T-cell (primary cell): ENCODE data around the gene ALDH5A1. TPM values are rescaled to one million over a fixed set of nuclear protein-coding genes. Genes with fewer than 3 reads are reported as not detected.
A peak's percentile ranks its signal among the peaks of the same experiment; 100 is the strongest.

Source experiments
- ATAC-seq, 4 experiments: fragments of 200-7000 bp in 3 of 4; fragments of 150-1000 bp in 1 of 4; cut with Tn5 transposase; replicated peaks in 1 of 4; 1 replicate in 3 of 4; 2 replicates in 1 of 4; pipeline ENCODE4 v1.10.0; 2021; ENCODE audit warnings: moderate library complexity in 3 of 4, mild to moderate bottlenecking in 2 of 4, moderate number of reproducible peaks in 1 of 4
- CTCF ChIA-PET, 2 donors: fragments of 300-600 bp; sonication (Branson Sonifier 250); formaldehyde crosslinking; loops; one replicate each; lab custom pipeline; 2022; ENCODE audit warnings: antibody characterized with exemption in 2 of 2; lab: Charles Lee
- POLR2A ChIA-PET, 2 donors: fragments of 300-600 bp; sonication (Branson Sonifier 250); formaldehyde crosslinking; loops; one replicate each; lab custom pipeline; 2022; ENCODE audit warnings: antibody characterized with exemption in 2 of 2; lab: Charles Lee
- DNase-seq, 35 experiments: peaks; one replicate each; pipeline versions ENCODE4 v3.0.0 to v3.0.0-alpha.2; 2013 to 2023
- H3K27ac ChIP-seq: one replicate; pipeline ENCODE4 v1.5.1; 2013; ENCODE audit warnings: low read length
- H3K27me3 ChIP-seq, 2 experiments: replicated peaks in 1 of 2; 1 replicate in 1 of 2; 2 replicates in 1 of 2; pipeline versions ENCODE4 v1.6.1 to v1.7.0; 2013; ENCODE audit warnings: low read length in 1 of 2, mixed read lengths in 1 of 2; ENCODE audit not compliant: control insufficient read depth in 2 of 2, insufficient read depth in 2 of 2; ENCODE audit errors: extremely low read depth in 1 of 2
- H3K36me3 ChIP-seq, 2 donors: 1 replicate in 1 of 2; 2 replicates in 1 of 2; pipeline versions ENCODE4 v1.6.1 to v1.7.0; 2013; ENCODE audit warnings: low read length in 1 of 2; ENCODE audit not compliant: control insufficient read depth in 2 of 2, insufficient read depth in 1 of 2; ENCODE audit errors: extremely low read depth in 1 of 2
- H3K4me1 ChIP-seq, 2 experiments: 1 replicate in 1 of 2; 2 replicates in 1 of 2; pipeline versions ENCODE4 v1.6.1 to v1.7.0; 2013; ENCODE audit warnings: low read length in 2 of 2, mixed read lengths in 1 of 2; ENCODE audit not compliant: insufficient read depth in 2 of 2, control insufficient read depth in 1 of 2; ENCODE audit errors: extremely low read depth in 1 of 2
- H3K4me3 ChIP-seq, 2 donors: 1 replicate in 1 of 2; 2 replicates in 1 of 2; pipeline versions ENCODE4 v1.5.1 to v1.7.0; 2013; ENCODE audit warnings: mild to moderate bottlenecking in 2 of 2, low read length in 1 of 2, moderate library complexity in 1 of 2; ENCODE audit not compliant: control insufficient read depth in 1 of 2; ENCODE audit errors: extremely low read depth in 1 of 2
- H3K9me3 ChIP-seq: 2 replicates; pipeline ENCODE4 v1.7.0; 2013
- H3K27ac Mint-ChIP-seq, 2 donors: one replicate each; pipeline ENCODE4 v1.8.0; 2020 to 2021; ENCODE audit warnings: mild to moderate bottlenecking in 2 of 2, mixed read lengths in 2 of 2
- H3K27me3 Mint-ChIP-seq, 2 donors: one replicate each; pipeline ENCODE4 v1.8.0; 2021 to 2022; ENCODE audit warnings: mixed read lengths in 2 of 2
- H3K36me3 Mint-ChIP-seq: one replicate; pipeline ENCODE4 v1.8.0; 2021; ENCODE audit warnings: mixed read lengths
- H3K4me1 Mint-ChIP-seq, 3 donors: one replicate each; pipeline ENCODE4 v1.8.0; 2020 to 2022; ENCODE audit warnings: mixed read lengths in 3 of 3, mild to moderate bottlenecking in 1 of 3
- H3K4me3 Mint-ChIP-seq, 3 donors: one replicate each; pipeline ENCODE4 v1.8.0; 2020 to 2022; ENCODE audit warnings: mild to moderate bottlenecking in 3 of 3, mixed read lengths in 3 of 3, moderate library complexity in 3 of 3
- H3K9me3 Mint-ChIP-seq, 3 donors: one replicate each; pipeline ENCODE4 v1.8.0; 2020 to 2022; ENCODE audit warnings: mixed read lengths in 3 of 3
- WGBS: methylation state at CpG from one replicate; pipeline ENCODE4 v1.1.5; 2013; ENCODE audit warnings: missing lambda C conversion rate; ENCODE audit not compliant: insufficient coverage; 5-methylcytosine and 5-hydroxymethylcytosine counted together
- total RNA-seq, 35 experiments: library from RNA in 6 of 35; stranded (reverse) in 6 of 35; fragments of 120-200 nt in 1 of 35; gene quantifications; one replicate each; pipeline versions ENCODE4 v1.2.1 to v1.2.4 and lab custom pipeline; 2013 to 2026

ALDH5A1 gene
- total RNA-seq, 5 donors from 2014 or later (not counting 1 experiment from before 2014, with no cell fraction given) = 4.8 to 15.2 (median 11.7) TPM

GRCh38 chr6:24513602-24514001 is 18.8 kb downstream of the ALDH5A1 start:
- Mint-ChIP-seq H3K4me3 (no peak overlapping the region), H3K4me1 (peaks cover 9 to 14% (median 12%) of the 10 kb centered on the region in 3 donors), H3K36me3 (peaks cover 49% of the 10 kb centered on the region), H3K9me3 (no peaks in the 10 kb centered on the region), H3K27ac (no peak overlapping the region), H3K27me3 (no peaks in the 10 kb centered on the region)
- no peak for ATAC-seq
- ChIA-PET CTCF (interaction anchor here in 1 of 2 donors (1.0 to 1.6 kb wide), 2 partner anchors 10 to 19 kb away, joined by 3 to 5 read pairs; partner anchors contain the start of gene ALDH5A1), POLR2A (no interaction called here)
- H3K27ac ChIP-seq = no peak overlapping the region
- no peaks in the 10 kb centered on the region for H3K27me3 ChIP-seq
- 100% methylated on average over 1 of the region's 4 CpGs for WGBS
- no peaks in the 10 kb centered on the region for H3K4me1 ChIP-seq
- no peak for DNase-seq
- H3K9me3 ChIP-seq = no peaks in the 10 kb centered on the region
- H3K36me3 ChIP-seq = peaks cover 3 to 14% of the 10 kb centered on the region in 2 donors
- no peak overlapping the region for H3K4me3 ChIP-seq

- Mint-ChIP-seq H3K4me1 (peaks cover 0 to 8% (median 1%) of the 10 kb centered on the region in 3 donors), H3K4me3 (no peak overlapping the region), H3K36me3 (peaks cover 24% of the 10 kb centered on the region), H3K27me3 (no peaks in the 10 kb centered on the region), H3K27ac (peak overlapping the region; percentile 24 to 68), H3K9me3 (no peaks in the 10 kb centered on the region)
- H3K27ac ChIP-seq = no peak overlapping the region
- CTCF ChIA-PET = no interaction called here
- no peak overlapping the region for H3K4me3 ChIP-seq
- POLR2A ChIA-PET = no interaction called here
- H3K9me3 ChIP-seq = no peaks in the 10 kb centered on the region
- H3K27me3 ChIP-seq = no peaks in the 10 kb centered on the region
- DNase-seq = no peak
- no peak for ATAC-seq
- peaks cover 3 to 8% of the 10 kb centered on the region in 2 donors for H3K36me3 ChIP-seq
- no peaks in the 10 kb centered on the region for H3K4me1 ChIP-seq
- WGBS = 100% methylated on average over 2 of the region's 4 CpGs
These were observed 23.1 kb downstream of the ALDH5A1 start for GRCh38 chr6:24517659-24518543.

- 61% methylated on average over 4 of the region's 6 CpGs for WGBS
- peaks cover 16% of the 10 kb centered on the region for H3K36me3 Mint-ChIP-seq
- H3K27me3 Mint-ChIP-seq = no peaks in the 10 kb centered on the region
- H3K36me3 ChIP-seq = peaks cover 0 to under 1% of the 10 kb centered on the region in 2 donors
- no peaks in the 10 kb centered on the region for H3K9me3 Mint-ChIP-seq
- H3K4me1 ChIP-seq = no peaks in the 10 kb centered on the region
- DNase-seq = peak in 14 of 35 experiments; percentile 4 to 40 (median 14)
- peaks cover 0 to 10% (median 3%) of the 10 kb centered on the region in 3 donors for H3K4me1 Mint-ChIP-seq
- ChIA-PET POLR2A (no interaction called here), CTCF (interaction anchor here (0.5 to 1.4 kb wide), 4 partner anchors 9 to 90 kb away, joined by 3 to 6 read pairs (median 4); partner anchors contain the start of gene ALDH5A1 (in 2 of the 2))
- peak; percentile 60 to 79 (median 72) for ATAC-seq
- H3K27ac ChIP-seq = no peak overlapping the region
- no peak overlapping the region for H3K4me3 ChIP-seq
- H3K27ac Mint-ChIP-seq = no peak overlapping the region
- H3K27me3 ChIP-seq = no peaks in the 10 kb centered on the region
- no peak overlapping the region for H3K4me3 Mint-ChIP-seq
- no peaks in the 10 kb centered on the region for H3K9me3 ChIP-seq
These were observed 26.3 kb downstream of the ALDH5A1 start for GRCh38 chr6:24520929-24521546.

GRCh38 chr6:24522228-24523176 is 27.7 kb downstream of the ALDH5A1 start:
- H3K27ac ChIP-seq = no peak overlapping the region
- CTCF ChIA-PET = interaction anchor here (0.6 to 1.1 kb wide), 5 partner anchors 8 to 1385 kb away, joined by 3 to 5 read pairs (median 4); no protein-coding TSS in a partner anchor
- WGBS = 88% methylated on average over 10 of the region's 13 CpGs

GRCh38 chr6:24524329-24524728 is 29.6 kb downstream of the ALDH5A1 start:
- Mint-ChIP-seq H3K27me3 (no peaks in the 10 kb centered on the region), H3K4me3 (no peak overlapping the region), H3K36me3 (peaks cover 11% of the 10 kb centered on the region), H3K9me3 (no peaks in the 10 kb centered on the region), H3K4me1 (peaks cover 14 to 18% (median 15%) of the 10 kb centered on the region in 3 donors), H3K27ac (no peak overlapping the region)
- no peak for ATAC-seq
- peaks cover 0 to 9% of the 10 kb centered on the region in 2 experiments for H3K4me1 ChIP-seq
- CTCF ChIA-PET = interaction anchor here in 1 of 2 donors (0.7 kb wide), 1 partner anchor 41 kb away, joined by 5 read pairs; no protein-coding TSS in a partner anchor
- no peak overlapping the region for H3K4me3 ChIP-seq
- no peaks in the 10 kb centered on the region for H3K36me3 ChIP-seq
- no peak overlapping the region for H3K27ac ChIP-seq
- no peak for DNase-seq
- no peaks in the 10 kb centered on the region for H3K9me3 ChIP-seq
- POLR2A ChIA-PET = no interaction called here
- H3K27me3 ChIP-seq = no peaks in the 10 kb centered on the region
- 40% methylated on average over 1 of the region's 3 CpGs for WGBS

More at GRCh38 chr6:24522228-24523176, 27.7 kb downstream of the ALDH5A1 start:
- Histone ChIP-seq H3K4me3 (no peak overlapping the region), H3K9me3 (no peaks in the 10 kb centered on the region), H3K36me3 (no peaks in the 10 kb centered on the region), H3K4me1 (peaks cover 0 to 2% of the 10 kb centered on the region in 2 experiments), H3K27me3 (no peaks in the 10 kb centered on the region)
- POLR2A ChIA-PET = interaction anchor here in 1 of 2 donors (0.5 kb wide), 1 partner anchor 301 kb away, joined by 3 read pairs; no protein-coding TSS in a partner anchor
- no peak for DNase-seq
- no peak overlapping the region for H3K27ac Mint-ChIP-seq
- H3K9me3 Mint-ChIP-seq = no peaks in the 10 kb centered on the region
- H3K4me3 Mint-ChIP-seq = no peak overlapping the region
- peaks cover 13% of the 10 kb centered on the region for H3K36me3 Mint-ChIP-seq
- no peak for ATAC-seq
- no peaks in the 10 kb centered on the region for H3K27me3 Mint-ChIP-seq
- peaks cover 7 to 15% (median 9%) of the 10 kb centered on the region in 3 donors for H3K4me1 Mint-ChIP-seq
